Neural cell (in vitro differentiated cells): ENCODE data around the gene RAB6A. TPM values are rescaled to one million over a fixed set of nuclear protein-coding genes. Genes with fewer than 3 reads are reported as not detected.

ENCODE experiments used
- H2AFZ ChIP-seq: fragments of 200-600, 300-800 bp; sonication (generic), shearing (Covaris generic); 2 replicates; pipeline ENCODE4 v1.6.0; 2014; ENCODE audit warnings: low read depth, mild to moderate bottlenecking, antibody characterized with exemption, low read length, moderate library complexity
- H3F3A ChIP-seq: fragments of 200-600 bp; shearing (Covaris generic); 2 replicates; pipeline ENCODE4 v1.6.1; 2016; ENCODE audit warnings: mild to moderate bottlenecking, moderate library complexity, mixed read lengths, antibody characterized with exemption, low read length; ENCODE audit not compliant: insufficient read depth, poor library complexity, severe bottlenecking
- H3K27ac ChIP-seq: fragments of 200-600, 300-800 bp; sonication (generic), shearing (Covaris generic); 2 replicates; pipeline ENCODE4 v1.5.1; 2014; ENCODE audit warnings: mild to moderate bottlenecking, low read length, moderate library complexity
- H3K27me3 ChIP-seq: fragments of 300-800, 200-600 bp; sonication (generic), shearing (Covaris generic); 2 replicates; pipeline ENCODE4 v1.6.0; 2014; ENCODE audit warnings: mild to moderate bottlenecking, low read depth, low read length, moderate library complexity; ENCODE audit not compliant: insufficient read depth
- H3K36me3 ChIP-seq: fragments of 300-800, 200-600 bp; sonication (generic), shearing (Covaris generic); 2 replicates; pipeline ENCODE4 v1.5.1; 2014; ENCODE audit warnings: mild to moderate bottlenecking, antibody characterized with exemption, low read length, moderate library complexity; ENCODE audit not compliant: insufficient read depth
- H3K4me2 ChIP-seq: fragments of 300-800, 200-600 bp; sonication (generic), shearing (Covaris generic); 2 replicates; pipeline ENCODE4 v1.6.0; 2014; ENCODE audit warnings: mild to moderate bottlenecking, low read length
- H3K4me3 ChIP-seq: fragments of 300-800, 200-600 bp; sonication (generic), shearing (Covaris generic); 2 replicates; pipeline ENCODE4 v1.5.1; 2014; ENCODE audit warnings: mild to moderate bottlenecking, low read length, moderate library complexity
- H3K79me2 ChIP-seq: fragments of 200-600 bp; shearing (Covaris generic); replicated peaks from 2 replicates; pipeline ENCODE4 v1.6.0; 2014; ENCODE audit warnings: mild to moderate bottlenecking, low read length, moderate library complexity; ENCODE audit not compliant: insufficient read depth
- H3K9ac ChIP-seq: fragments of 300-800, 200-600 bp; sonication (generic), shearing (Covaris generic); 2 replicates; pipeline ENCODE4 v1.6.1; 2016; ENCODE audit warnings: mild to moderate bottlenecking, low read length, mixed read lengths
- H3K9me2 ChIP-seq: fragments of 200-600 bp; shearing (Covaris generic); 2 replicates; pipeline ENCODE4 v1.6.1; 2016; ENCODE audit warnings: mild to moderate bottlenecking, low read length, mixed read lengths; ENCODE audit not compliant: insufficient read depth
- H3K9me3 ChIP-seq: fragments of 200-600, 300-800 bp; sonication (generic), shearing (Covaris generic); 2 replicates; pipeline ENCODE4 v1.6.1; 2016; ENCODE audit warnings: mild to moderate bottlenecking, mixed run types, low read length, moderate library complexity, mixed read lengths
- H4K20me1 ChIP-seq: fragments of 200-600 bp; shearing (Covaris generic); 2 replicates; pipeline ENCODE4 v1.6.1; 2016; ENCODE audit warnings: mild to moderate bottlenecking, mixed run types; ENCODE audit not compliant: insufficient read depth
- EP300 ChIP-seq: fragments of 450-650 bp; conservative IDR thresholded peaks from 2 replicates; pipeline ENCODE4 v1.6.1; 2014; ENCODE audit warnings: antibody characterized with exemption, mild to moderate bottlenecking, moderate library complexity; ENCODE audit not compliant: poor library complexity, severe bottlenecking
- EZH2 ChIP-seq: fragments of 200-600, 300-800 bp; shearing (Covaris generic), sonication (generic); IDR thresholded peaks from 2 replicates; pipeline ENCODE4 v1.6.1; 2014; ENCODE audit warnings: antibody characterized with exemption, low read length, borderline replicate concordance, mild to moderate bottlenecking; ENCODE audit not compliant: insufficient read depth, poor library complexity, severe bottlenecking
- MXI1 ChIP-seq: fragments of 450-650 bp; conservative IDR thresholded peaks from 2 replicates; pipeline ENCODE4 v1.6.1; 2014; ENCODE audit warnings: antibody characterized with exemption, mild to moderate bottlenecking; ENCODE audit not compliant: poor library complexity, severe bottlenecking
- POLR2AphosphoS5 ChIP-seq: IDR thresholded peaks from 2 replicates; pipeline ENCODE4 v1.6.1; 2012
- RAD21 ChIP-seq: fragments of 450-650 bp; conservative IDR thresholded peaks from 2 replicates; pipeline ENCODE4 v1.6.1; 2014; ENCODE audit warnings: antibody characterized with exemption, mild to moderate bottlenecking, moderate library complexity
- SMC3 ChIP-seq: fragments of 450-650 bp; conservative IDR thresholded peaks from 2 replicates; pipeline ENCODE4 v1.6.1; 2014; ENCODE audit warnings: antibody characterized with exemption, mild to moderate bottlenecking, moderate library complexity; ENCODE audit not compliant: poor library complexity
- TAF1 ChIP-seq: IDR thresholded peaks from 2 replicates; pipeline ENCODE4 v1.6.1; 2012; ENCODE audit warnings: low read depth
- polyA plus RNA-seq: library from polyadenylated mRNA; depleted of rRNA; stranded (reverse); fragments of >200 nt; gene quantifications from 2 replicates; pipeline ENCODE4 v1.2.3, GENCODE V29; 2014
- TF ChIP-seq, protein P1 (sequence below): IDR thresholded peaks from 2 replicates; pipeline ENCODE4 v1.6.1; 2012; ENCODE audit warnings: borderline replicate concordance
- TF ChIP-seq, protein P2 (sequence below): fragments of 450-650 bp; IDR thresholded peaks from 2 replicates; pipeline ENCODE4 v1.5.1; 2014; ENCODE audit warnings: antibody characterized with exemption, mild to moderate bottlenecking, moderate library complexity; ENCODE audit not compliant: poor library complexity, severe bottlenecking

The RAB6A gene
- polyA plus RNA-seq, 1 donor from 2014 or later: 155 TPM

DNA sequence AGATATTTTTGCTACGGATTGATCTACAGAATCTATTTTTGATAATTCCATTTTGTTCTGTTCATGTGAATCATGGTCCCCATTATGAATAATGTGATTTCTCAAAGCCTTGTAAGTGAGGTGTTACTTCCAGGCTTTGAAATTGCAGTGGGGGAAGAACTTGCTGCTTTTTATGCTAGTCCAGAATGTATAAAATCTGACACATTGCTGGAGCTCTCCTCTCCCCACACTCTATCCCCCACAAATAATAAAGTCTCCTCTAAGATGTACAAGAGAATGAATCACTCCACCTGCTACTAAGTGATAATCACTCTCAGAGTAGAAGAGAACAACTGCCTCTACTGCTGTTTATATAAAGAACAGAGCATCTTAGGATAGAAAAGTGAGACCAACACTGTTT is 5.9 kb upstream of the RAB6A start:
- no peaks in the 10 kb centered on the region for H3K9me3 ChIP-seq
- no peak overlapping the region for H3K27ac ChIP-seq
- H3K9me2 ChIP-seq: no peaks in the 10 kb centered on the region
- no peaks in the 10 kb centered on the region for H4K20me1 ChIP-seq
- no peaks in the 10 kb centered on the region for H3K36me3 ChIP-seq
- TF ChIP-seq MXI1 (no peak), RAD21 (no peak), EP300 (no peak), POLR2AphosphoS5 (no peak), EZH2 (no peak), TAF1 (no peak), SMC3 (no peak)
- TF ChIP-seq, protein P1, sequence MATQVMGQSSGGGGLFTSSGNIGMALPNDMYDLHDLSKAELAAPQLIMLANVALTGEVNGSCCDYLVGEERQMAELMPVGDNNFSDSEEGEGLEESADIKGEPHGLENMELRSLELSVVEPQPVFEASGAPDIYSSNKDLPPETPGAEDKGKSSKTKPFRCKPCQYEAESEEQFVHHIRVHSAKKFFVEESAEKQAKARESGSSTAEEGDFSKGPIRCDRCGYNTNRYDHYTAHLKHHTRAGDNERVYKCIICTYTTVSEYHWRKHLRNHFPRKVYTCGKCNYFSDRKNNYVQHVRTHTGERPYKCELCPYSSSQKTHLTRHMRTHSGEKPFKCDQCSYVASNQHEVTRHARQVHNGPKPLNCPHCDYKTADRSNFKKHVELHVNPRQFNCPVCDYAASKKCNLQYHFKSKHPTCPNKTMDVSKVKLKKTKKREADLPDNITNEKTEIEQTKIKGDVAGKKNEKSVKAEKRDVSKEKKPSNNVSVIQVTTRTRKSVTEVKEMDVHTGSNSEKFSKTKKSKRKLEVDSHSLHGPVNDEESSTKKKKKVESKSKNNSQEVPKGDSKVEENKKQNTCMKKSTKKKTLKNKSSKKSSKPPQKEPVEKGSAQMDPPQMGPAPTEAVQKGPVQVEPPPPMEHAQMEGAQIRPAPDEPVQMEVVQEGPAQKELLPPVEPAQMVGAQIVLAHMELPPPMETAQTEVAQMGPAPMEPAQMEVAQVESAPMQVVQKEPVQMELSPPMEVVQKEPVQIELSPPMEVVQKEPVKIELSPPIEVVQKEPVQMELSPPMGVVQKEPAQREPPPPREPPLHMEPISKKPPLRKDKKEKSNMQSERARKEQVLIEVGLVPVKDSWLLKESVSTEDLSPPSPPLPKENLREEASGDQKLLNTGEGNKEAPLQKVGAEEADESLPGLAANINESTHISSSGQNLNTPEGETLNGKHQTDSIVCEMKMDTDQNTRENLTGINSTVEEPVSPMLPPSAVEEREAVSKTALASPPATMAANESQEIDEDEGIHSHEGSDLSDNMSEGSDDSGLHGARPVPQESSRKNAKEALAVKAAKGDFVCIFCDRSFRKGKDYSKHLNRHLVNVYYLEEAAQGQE: no peak
- TF ChIP-seq, protein P2, sequence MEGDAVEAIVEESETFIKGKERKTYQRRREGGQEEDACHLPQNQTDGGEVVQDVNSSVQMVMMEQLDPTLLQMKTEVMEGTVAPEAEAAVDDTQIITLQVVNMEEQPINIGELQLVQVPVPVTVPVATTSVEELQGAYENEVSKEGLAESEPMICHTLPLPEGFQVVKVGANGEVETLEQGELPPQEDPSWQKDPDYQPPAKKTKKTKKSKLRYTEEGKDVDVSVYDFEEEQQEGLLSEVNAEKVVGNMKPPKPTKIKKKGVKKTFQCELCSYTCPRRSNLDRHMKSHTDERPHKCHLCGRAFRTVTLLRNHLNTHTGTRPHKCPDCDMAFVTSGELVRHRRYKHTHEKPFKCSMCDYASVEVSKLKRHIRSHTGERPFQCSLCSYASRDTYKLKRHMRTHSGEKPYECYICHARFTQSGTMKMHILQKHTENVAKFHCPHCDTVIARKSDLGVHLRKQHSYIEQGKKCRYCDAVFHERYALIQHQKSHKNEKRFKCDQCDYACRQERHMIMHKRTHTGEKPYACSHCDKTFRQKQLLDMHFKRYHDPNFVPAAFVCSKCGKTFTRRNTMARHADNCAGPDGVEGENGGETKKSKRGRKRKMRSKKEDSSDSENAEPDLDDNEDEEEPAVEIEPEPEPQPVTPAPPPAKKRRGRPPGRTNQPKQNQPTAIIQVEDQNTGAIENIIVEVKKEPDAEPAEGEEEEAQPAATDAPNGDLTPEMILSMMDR: no peak
- H3K9ac ChIP-seq: no peak overlapping the region
- H3K27me3 ChIP-seq: no peaks in the 10 kb centered on the region
- no peak overlapping the region for H2AFZ ChIP-seq
- no peaks in the 10 kb centered on the region for H3F3A ChIP-seq
- H3K4me2 ChIP-seq: no peak overlapping the region
- no peaks in the 10 kb centered on the region for H3K79me2 ChIP-seq
- H3K4me3 ChIP-seq: no peak overlapping the region

DNA sequence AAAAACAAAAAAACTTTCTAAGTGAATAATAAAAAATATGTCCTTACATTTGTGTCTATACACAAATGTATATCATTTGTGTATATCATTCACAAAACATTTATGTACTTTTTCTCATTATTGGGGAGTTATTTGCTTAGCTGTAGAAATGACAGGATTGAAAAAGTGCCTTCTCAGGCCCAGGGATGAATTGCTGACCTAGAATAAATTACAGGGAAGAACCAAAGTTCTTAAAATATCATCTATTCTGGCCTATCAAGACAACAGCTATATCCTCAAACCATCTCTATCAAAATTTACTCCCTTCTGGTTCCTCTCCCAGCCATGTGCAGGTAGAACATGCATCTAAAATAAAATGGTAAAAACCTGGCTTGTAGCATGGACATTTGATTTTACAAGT is 1.9 kb upstream of the RAB6A start:
- no peaks in the 10 kb centered on the region for H3K36me3 ChIP-seq
- no peaks in the 10 kb centered on the region for H3F3A ChIP-seq
- no peak overlapping the region for H2AFZ ChIP-seq
- TF ChIP-seq, protein P2: no peak
- TF ChIP-seq, protein P1: no peak
- no peak for TF ChIP-seq EZH2
- TF ChIP-seq EP300: no peak
- no peak for TF ChIP-seq RAD21
- no peak for TF ChIP-seq MXI1
- no peak for TF ChIP-seq POLR2AphosphoS5
- no peak for TF ChIP-seq TAF1
- no peak for TF ChIP-seq SMC3
- H3K27me3 ChIP-seq: no peaks in the 10 kb centered on the region
- H3K27ac ChIP-seq: no peak overlapping the region
- H3K79me2 ChIP-seq: peaks cover 27% of the 10 kb centered on the region
- peaks cover 8% of the 10 kb centered on the region for H4K20me1 ChIP-seq
- no peak overlapping the region for H3K4me3 ChIP-seq
- H3K9ac ChIP-seq: no peak overlapping the region
- no peak overlapping the region for H3K4me2 ChIP-seq
- H3K9me3 ChIP-seq: no peaks in the 10 kb centered on the region
- H3K9me2 ChIP-seq: no peaks in the 10 kb centered on the region
